Globus pallidus (tissue), 1 donor: ENCODE results near the gene FRMD3.

Experiments
- DNase-seq: peaks from one replicate; pipeline ENCODE4 v3.0.0-alpha.2; 2015; ENCODE audit warnings: low spot score

FRMD3 gene

DNA sequence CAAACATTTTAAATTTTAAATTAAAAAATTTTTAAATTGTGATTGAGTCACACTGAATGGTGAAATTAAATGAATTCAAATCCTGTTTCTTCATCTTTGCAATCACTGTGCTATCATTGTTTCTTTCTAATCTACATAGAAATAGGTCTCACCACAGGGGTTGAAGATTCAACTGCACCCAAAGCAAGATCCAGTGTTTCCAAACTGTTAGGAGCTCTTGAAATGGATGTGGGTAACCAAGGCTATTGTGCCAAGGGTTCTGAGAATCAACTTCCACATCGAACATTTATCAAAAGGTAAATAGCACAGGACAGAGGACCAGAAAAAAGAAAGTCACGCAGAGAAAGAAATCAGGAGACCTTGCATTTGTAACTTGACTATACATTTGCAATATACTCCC is 302.7 kb downstream of the FRMD3 start:
- DNase-seq: no peak

DNA sequence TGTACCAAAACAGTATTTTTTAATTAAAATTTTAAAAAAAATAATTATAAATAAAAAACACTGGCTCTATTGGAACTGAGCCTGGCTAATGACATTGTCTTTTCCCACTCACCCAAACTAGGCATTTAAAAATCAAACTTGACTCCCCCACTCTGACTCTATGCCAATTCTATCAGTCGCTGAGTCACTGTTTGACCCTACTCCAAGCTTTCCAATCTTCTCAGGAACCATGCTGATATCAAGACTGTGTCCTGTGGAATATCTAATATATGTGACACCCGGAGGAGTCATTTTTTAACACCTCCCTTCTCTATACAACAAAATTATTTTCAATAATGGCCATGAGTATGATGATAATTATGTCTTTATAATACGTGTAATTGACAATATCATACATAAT is 303.7 kb downstream of the FRMD3 start:
- no peak for DNase-seq

DNA sequence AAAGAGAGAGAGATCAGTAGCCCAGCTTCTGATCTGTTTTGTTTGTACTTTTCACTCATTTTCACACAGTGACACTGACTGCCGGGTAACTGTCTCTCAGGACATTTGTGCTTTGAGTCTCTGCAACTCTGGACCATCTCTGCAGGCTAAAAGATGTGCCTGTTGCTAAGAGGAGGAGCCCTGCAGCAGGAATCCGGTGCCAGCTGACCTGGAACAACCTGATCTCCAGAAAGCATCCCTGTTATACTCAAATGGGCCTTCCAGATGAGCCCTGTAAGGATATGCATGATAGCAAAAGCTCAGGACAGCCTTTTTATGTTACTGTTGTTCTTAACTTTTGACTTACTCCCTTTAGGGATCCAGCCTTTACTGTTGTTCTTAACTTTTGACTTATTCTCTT is 304.6 kb downstream of the FRMD3 start:
- DNase-seq: no peak

DNA sequence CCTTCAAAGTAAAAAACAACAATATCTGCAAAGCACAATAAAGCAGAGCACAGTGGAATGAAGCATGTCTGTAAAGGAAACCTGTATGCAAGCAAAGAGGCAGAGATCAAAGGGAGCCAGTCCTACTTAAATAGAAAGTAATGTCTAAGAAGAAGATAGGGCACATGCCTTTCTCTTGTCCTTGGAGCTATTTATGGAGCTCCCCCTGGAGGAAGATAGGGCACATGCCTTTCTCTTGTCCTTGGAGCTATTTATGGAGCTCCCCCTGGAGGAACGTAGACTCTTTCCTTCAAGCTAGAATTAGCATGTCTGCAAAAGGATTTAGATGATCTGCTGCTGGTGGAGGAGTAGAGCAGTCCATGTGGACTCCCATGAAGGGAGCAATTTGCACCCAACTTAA is 307.2 kb downstream of the FRMD3 start:
- no peak for DNase-seq

DNA sequence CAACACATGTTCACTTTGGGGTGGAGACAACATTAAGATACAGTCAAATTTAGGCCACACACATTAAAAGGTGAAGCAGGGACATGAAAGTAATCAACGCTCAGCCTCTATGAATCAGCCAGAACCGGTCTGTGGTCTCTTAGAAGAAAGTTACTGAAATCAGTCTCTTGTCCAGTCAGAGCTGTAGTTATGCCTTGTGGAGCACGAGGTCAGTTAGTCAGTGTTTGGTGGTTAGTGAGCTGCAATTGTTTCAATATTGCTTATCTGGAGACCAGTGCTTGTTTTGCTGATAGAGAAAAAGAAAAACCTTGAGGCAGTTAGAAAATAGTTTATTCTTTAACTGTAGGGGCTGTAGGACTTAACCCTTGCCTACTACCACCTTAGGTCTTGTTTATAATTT is 317.5 kb downstream of the FRMD3 start:
- DNase-seq: no peak

DNA sequence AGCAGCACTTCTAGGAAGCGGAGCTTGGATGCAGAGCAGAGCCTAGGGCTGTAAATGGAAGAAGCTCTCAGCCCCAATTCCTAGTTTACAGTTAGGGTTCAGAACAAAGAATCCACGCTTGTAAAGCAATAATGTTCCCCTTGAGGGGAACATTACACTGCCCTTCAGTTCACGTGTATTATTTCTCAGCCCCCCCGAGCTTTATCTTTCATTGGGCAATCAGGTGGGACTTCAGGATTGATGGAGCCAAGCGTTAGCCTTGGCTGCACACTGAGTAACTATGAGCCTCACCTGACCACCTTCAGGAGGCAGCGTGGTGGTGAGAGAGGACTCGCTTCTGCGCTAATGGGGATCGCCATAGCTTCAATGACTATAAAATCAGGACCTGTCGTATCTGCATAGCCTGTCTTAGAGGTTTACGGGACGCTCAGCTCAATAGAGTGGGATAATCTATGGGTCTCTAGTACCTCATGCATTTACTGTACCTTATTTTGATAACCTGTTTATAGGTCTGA is 318.2 kb downstream of the FRMD3 start:
- no peak for DNase-seq

DNA sequence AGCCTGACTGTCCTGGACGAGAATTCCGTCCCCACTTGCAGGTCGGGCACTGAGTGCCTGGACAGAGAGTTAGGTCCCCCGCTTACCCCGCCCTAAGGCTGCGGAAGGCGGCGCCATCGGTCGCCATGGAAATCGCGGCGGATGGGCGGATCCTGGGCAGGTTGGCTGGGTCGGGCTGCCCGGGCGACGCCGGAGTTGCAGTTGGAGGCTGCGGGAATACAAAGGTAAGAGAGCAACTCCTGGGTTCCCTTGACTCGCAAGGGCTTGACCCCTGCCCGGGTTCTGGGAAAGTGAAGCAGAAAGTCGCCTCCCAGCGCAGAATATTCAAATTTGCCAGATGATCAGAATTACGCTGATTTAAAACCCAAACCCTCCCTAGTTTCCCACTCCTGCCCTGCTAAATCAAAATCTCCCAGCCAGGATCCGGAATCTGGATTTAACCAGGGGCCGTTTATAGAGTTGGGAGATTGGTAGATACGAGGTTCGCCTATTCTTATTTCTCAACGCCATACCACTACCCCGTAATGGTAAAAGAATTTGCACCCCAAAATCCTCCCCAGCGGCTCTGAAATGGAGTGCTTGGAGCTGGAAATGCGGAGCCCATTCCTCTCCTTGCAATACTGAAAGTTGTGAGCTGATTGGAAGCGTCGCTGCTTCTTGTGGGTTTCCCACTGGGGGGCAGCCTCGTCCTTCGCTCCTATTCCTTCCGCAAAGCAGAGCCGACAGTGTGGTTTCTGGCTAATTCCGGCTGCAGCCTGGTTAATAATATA is 318.9 kb downstream of the FRMD3 start:
- DNase-seq: peak; percentile 51

DNA sequence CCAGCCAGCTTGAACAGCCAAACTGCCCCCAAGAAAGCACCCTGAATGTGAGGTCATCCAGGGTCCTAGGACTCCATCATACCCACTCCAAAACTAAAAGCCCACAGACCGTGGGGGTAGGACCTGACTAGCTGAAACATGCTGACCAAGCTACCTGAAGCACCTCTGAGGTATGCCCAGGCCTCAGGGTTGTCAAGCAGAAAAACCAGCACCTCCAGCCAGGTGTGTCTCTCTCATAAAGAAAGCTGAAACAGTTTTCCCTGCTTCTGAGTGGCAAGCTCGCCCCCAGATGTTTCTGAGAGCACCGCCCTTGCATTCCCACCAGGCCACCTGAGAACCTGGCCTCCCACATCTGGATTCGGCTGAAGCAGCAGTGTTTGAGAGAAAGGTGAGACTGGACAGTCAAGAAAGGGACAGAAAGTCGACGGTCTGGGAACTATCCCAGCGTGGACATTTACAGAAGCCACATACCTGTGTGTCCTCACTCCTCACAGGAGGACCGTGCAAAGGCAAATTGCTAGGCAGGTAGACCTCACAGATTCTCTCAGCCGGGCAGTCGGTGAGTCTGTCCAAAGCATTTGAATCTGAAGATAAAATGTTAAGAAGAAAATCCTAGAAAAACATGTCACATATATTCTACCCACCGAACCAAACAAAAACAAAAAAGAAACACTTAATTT is 319.6 kb downstream of the FRMD3 start:
- DNase-seq: no peak

DNA sequence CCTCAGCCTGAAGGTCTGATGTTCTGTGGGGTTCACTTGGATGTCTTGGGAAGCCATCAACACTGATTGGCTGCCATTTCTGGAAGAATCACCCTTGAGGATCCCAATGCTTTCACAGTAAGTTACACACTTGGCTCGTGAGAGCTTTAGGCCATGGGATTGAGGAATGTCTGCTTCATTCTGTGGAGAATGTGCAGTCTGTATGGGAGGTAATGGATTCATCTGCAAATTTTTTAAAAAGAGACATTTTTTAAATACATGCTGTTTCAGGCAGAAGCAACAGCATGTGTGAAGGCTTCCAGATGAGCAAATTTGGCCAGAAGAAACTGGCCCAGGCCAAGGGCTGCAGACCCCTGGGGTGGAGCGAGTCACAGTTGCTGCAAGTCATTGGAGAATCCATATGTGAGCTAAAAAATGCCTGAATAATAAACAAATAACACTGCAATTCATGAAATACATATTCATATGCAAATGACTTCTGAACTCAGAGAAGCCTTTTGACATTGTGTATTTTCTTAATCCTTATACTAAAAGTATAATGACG is 328.9 kb downstream of the FRMD3 start:
- no peak for DNase-seq

DNA sequence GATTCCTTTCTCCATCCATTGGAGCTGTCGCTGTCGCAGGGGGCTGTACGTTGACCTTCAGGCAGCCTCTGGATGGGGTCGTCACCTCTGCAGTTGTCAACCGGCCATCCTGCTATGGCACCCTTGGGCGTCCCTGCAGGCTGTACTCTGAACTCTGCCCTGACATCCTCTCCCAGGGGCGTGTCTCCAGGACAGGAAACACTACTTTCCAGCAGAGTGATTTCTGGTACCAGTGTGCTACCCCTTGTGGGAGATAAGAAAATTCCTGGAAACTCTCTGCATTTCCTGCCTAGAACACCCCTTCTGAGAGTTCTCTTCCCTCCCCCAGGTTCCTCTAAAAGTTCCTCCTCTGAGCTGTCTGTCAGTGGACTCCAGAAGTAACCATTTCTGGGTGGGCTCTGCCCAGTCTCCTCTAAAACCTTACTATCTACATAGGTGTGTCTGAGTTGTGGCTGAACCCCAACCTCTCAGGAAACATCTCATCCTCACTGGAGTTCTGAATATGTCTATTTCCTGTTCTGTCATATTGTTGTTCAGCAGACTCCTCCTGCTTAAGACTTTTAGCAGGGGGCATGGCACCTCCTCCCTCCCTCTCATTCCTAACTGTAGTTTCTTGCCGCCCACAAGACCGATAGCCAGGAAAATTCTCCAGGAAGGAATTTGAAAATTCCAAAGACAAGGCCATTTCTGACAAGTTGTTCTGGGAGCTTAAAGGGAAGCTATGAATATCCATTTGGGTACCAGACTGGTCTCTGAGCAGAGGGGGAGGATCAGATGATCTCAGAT is 329.9 kb downstream of the FRMD3 start:
- no peak for DNase-seq

DNA sequence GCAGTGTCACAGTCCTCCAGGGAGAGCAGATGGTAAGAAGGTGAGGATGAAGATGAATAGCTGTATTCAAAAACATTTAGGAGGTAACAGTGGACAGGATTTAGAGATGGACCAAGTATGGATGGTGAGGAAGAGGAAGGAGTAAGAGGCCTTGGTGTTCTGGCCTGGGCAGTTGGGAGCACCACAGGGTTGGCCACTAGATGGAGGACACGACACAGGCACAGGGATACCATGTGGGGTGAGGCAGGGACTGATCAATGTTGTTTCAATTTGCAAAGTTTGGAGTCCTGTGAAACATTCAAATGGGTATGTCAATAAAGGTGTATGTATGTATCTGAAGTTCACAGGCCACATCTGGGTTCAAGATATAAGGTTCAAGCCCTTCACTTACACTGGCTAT is 334.2 kb downstream of the FRMD3 start:
- no peak for DNase-seq

DNA sequence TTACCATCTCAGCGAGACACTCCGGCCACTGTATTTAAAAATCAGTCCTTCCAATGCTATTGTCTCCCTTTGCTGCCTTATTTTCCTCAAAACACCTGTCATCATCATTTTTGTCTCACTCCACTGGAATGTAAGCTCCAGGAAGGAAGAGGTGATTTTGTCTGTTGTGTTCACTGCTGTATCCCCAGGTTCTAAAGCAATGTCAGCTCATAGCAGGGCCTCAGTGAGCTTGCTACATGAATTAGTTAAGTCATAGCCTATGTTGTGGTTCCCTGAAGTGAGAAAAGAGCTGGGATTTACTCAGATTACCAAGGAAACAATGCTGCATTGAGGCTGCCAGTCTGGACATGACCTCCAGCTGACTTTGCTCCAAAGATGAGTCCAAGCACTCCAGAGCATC is 337.7 kb downstream of the FRMD3 start:
- DNase-seq: no peak

DNA sequence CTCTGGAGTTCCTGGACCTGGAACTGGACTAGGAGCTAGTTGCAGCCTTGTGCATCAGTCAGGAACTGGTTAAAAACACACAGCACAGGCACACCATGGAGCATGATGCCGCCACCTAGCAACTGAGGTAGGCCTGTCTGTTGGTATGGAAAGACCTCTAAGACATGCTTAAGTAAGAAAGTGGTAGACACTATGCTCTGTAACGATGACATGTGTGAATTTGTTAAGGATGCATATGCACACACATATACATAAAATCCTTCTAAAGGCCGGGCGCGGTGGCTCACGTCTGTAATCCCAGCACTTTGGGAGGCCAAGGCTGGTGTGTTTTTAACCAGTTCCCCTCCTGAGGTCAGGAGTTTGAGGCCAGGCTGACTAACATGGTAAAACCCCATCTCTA is 338.4 kb downstream of the FRMD3 start:
- no peak for DNase-seq

DNA sequence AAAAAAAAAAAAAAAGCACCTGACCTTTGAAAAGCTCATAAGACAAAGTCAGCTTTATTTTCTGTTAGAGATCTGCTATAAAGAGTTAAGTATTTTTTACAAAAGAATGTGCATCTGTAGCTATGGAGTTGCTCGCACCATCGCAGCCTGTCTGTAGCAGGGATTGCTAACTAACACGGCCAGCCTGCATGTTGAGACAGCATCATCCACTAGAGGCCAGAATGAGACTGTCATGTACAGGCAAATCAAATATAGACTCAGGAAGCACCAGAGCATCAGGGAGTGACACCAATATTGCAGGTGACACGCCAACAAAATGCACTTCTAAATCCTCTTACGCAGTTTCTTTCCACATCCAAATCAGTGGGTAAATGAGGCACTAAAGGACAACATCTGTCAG is 339.0 kb downstream of the FRMD3 start:
- DNase-seq: peak; percentile 63

DNA sequence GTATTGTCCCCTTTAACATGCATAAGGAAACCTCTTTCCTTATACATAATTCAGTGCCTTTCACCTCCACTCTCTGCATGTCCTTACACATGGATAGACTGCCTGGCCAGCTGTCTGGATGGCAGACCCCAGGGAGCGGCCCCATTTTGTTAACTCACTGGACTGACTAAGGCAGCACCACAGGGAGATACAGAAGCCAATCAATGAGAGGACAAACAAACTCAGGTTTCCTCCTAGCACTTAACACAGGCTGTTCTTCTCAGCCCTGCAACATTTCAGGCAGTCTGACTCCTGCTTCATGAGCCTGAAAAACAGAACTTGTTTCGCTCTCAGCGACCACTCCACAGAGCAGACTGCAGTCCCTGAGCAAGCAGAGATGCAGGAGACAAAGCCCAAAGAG is 339.8 kb downstream of the FRMD3 start:
- no peak for DNase-seq

DNA sequence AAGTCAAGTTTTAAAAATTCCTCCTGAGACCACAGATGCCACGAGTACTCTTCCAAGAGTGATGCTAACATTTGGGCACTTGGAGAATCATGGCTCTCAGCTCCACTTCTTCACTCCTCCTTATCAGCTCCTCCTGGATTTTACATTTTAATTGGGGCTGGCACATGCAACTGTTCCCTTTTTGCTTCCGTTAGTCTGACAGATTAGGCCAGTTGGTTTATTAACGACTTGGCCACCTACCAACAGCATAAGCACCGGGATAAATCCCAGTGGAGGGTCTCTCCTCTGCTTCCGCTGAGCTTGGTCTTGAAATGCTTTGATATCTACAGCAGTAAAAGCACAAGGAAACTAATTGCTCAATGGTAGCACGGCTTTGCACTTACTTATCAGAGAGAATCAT is 340.6 kb downstream of the FRMD3 start:
- DNase-seq: no peak

DNA sequence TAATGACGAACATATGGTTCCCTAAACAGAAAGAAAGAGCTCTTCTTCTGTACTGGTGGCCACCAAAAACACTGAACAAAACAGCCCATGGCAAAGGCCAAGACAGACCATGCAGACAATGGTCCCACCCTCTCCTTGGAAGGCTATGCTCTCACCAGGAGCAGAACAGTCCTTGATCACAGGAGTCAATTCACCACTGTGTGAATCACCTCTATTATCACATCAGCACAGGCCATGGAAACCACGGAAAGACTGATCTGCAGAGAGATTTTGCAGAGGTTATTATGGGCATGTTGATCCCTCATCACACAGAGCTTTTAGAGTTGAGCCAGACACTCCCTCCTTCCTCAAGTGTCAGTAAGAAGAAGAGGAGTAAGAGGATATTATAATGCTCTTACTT is 341.3 kb downstream of the FRMD3 start:
- DNase-seq: no peak
